CD14-positive monocyte (primary cell): ENCODE measurements around the gene CCNI2. TPM values are rescaled to one million over a fixed set of nuclear protein-coding genes. Genes with fewer than 3 reads are reported as not detected.

Experiments
- DNase-seq, 3 donors: peaks; one replicate each; pipeline ENCODE4 v3.0.0-alpha.2; 2011 to 2022
- H2AFZ ChIP-seq: 2 replicates; pipeline ENCODE4 v1.6.0; 2012; ENCODE audit warnings: mild to moderate bottlenecking, low read depth, low read length, inconsistent platforms; ENCODE audit not compliant: insufficient read depth, poor library complexity, severe bottlenecking
- H3K27ac ChIP-seq, 2 donors: 1 replicate in 1 of 2; 2 replicates in 1 of 2; pipeline ENCODE4 v1.5.1; 2012 to 2013; ENCODE audit warnings: low read length in 2 of 2, control low read depth in 1 of 2, inconsistent platforms in 1 of 2, low read depth in 1 of 2, mild to moderate bottlenecking in 1 of 2
- H3K27me3 ChIP-seq, 2 donors: one replicate each; pipeline versions ENCODE4 v1.6.0 to v1.6.1; 2011 to 2013; ENCODE audit warnings: low read length in 2 of 2; ENCODE audit not compliant: control insufficient read depth in 2 of 2, insufficient read depth in 2 of 2
- H3K36me3 ChIP-seq, 2 donors: replicated peaks in 1 of 2; 1 replicate in 1 of 2; 2 replicates in 1 of 2; pipeline versions ENCODE4 v1.5.1 to v1.6.1; 2012 to 2013; ENCODE audit warnings: low read length in 2 of 2, control low read depth in 1 of 2, inconsistent platforms in 1 of 2, mild to moderate bottlenecking in 1 of 2; ENCODE audit not compliant: insufficient read depth in 2 of 2, control insufficient read depth in 1 of 2
- H3K4me1 ChIP-seq, 2 donors: 1 replicate in 1 of 2; 2 replicates in 1 of 2; pipeline versions ENCODE4 v1.5.1 to v1.6.1; 2012 to 2013; ENCODE audit warnings: low read length in 2 of 2, control low read depth in 1 of 2, inconsistent platforms in 1 of 2, mild to moderate bottlenecking in 1 of 2, moderate library complexity in 1 of 2; ENCODE audit not compliant: insufficient read depth in 2 of 2, control insufficient read depth in 1 of 2
- H3K4me2 ChIP-seq: replicated peaks from 2 replicates; pipeline ENCODE3; 2012; ENCODE audit warnings: low read length, moderate library complexity, mild to moderate bottlenecking; ENCODE audit not compliant: poor library complexity, severe bottlenecking; ENCODE audit errors: extremely low read depth
- H3K4me3 ChIP-seq, 3 experiments: fragments of 200-600 bp in 1 of 3; sonication (generic) in 1 of 3; replicated peaks in 1 of 3; 1 replicate in 2 of 3; 2 replicates in 1 of 3; pipeline ENCODE4 v1.5.1; 2011 to 2013; ENCODE audit warnings: low read length in 3 of 3, mild to moderate bottlenecking in 3 of 3, control low read depth in 2 of 3, low read depth in 2 of 3, inconsistent platforms in 1 of 3, moderate library complexity in 1 of 3
- H3K79me2 ChIP-seq: 2 replicates; pipeline ENCODE4 v1.6.0; 2012; ENCODE audit warnings: mild to moderate bottlenecking, control low read depth, inconsistent platforms, low read length, moderate library complexity; ENCODE audit not compliant: insufficient read depth
- H3K9ac ChIP-seq: 2 replicates; pipeline ENCODE4 v1.6.0; 2017; ENCODE audit warnings: low read length, mild to moderate bottlenecking; ENCODE audit not compliant: insufficient read depth, poor library complexity, severe bottlenecking
- H3K9me3 ChIP-seq, 2 donors: replicated peaks in 1 of 2; 1 replicate in 1 of 2; 2 replicates in 1 of 2; pipeline versions ENCODE4 v1.5.1 to v1.6.1; 2012 to 2013; ENCODE audit warnings: low read length in 2 of 2, control low read depth in 1 of 2; ENCODE audit not compliant: control insufficient read depth in 1 of 2, insufficient read depth in 1 of 2
- H4K20me1 ChIP-seq: 2 replicates; pipeline ENCODE4 v1.6.0; 2012; ENCODE audit warnings: mild to moderate bottlenecking, low read length, control low read depth, moderate library complexity; ENCODE audit not compliant: insufficient read depth
- H3K27ac Mint-ChIP-seq, 7 donors: one replicate each; pipeline ENCODE4 v1.8.0; 2020; ENCODE audit warnings: mild to moderate bottlenecking in 7 of 7, mixed read lengths in 7 of 7, moderate library complexity in 6 of 7, inconsistent platforms in 2 of 7
- H3K27me3 Mint-ChIP-seq, 3 donors: one replicate each; pipeline ENCODE4 v1.8.0; 2021 to 2022; ENCODE audit warnings: low read depth in 3 of 3, mild to moderate bottlenecking in 3 of 3, mixed read lengths in 3 of 3, moderate library complexity in 3 of 3, inconsistent platforms in 1 of 3
- H3K36me3 Mint-ChIP-seq, 2 donors: one replicate each; pipeline ENCODE4 v1.8.0; 2020; ENCODE audit warnings: mixed read lengths in 2 of 2, inconsistent platforms in 1 of 2, mild to moderate bottlenecking in 1 of 2
- H3K4me1 Mint-ChIP-seq: one replicate; pipeline ENCODE4 v1.8.0; 2020; ENCODE audit warnings: mild to moderate bottlenecking, mixed read lengths
- H3K4me3 Mint-ChIP-seq, 2 donors: one replicate each; pipeline ENCODE4 v1.8.0; 2020; ENCODE audit warnings: mild to moderate bottlenecking in 2 of 2, mixed read lengths in 2 of 2, moderate library complexity in 1 of 2
- H3K9me3 Mint-ChIP-seq, 7 donors: one replicate each; pipeline ENCODE4 v1.8.0; 2020 to 2022; ENCODE audit warnings: mixed read lengths in 7 of 7, mild to moderate bottlenecking in 6 of 7, moderate library complexity in 6 of 7, inconsistent platforms in 2 of 7
- WGBS: methylation state at CpG from one replicate; pipeline ENCODE4 v1.1.5; 2013; ENCODE audit warnings: missing lambda C conversion rate; ENCODE audit not compliant: insufficient coverage; 5-methylcytosine and 5-hydroxymethylcytosine counted together
- intact Hi-C, 2 donors: fragments of 100-400 bp; cut with micrococcal nuclease; formaldehyde crosslinking; loops; one replicate each; pipeline versions ENCODE4 v1.15.0 to v1.15.1; 2023
- polyA plus RNA-seq, 3 donors: library from polyadenylated mRNA; depleted of rRNA in 1 of 3; unstranded in 2 of 3; stranded (reverse) in 1 of 3; fragments of 300-500 nt in 2 of 3; fragments of >200 nt in 1 of 3; fragmentation: Illumina TruSeq in 2 of 3; gene quantifications; 1 replicate in 2 of 3; 2 replicates in 1 of 3; pipeline ENCODE4 v1.2.3, GENCODE V29; 2012 to 2021
- TF ChIP-seq, protein P1 (sequence below): fragments of 200-600 bp; IDR thresholded peaks from one replicate; pipeline ENCODE4 v1.8.0; 2022; ENCODE audit warnings: antibody characterized with exemption, mild to moderate bottlenecking

CCNI2 gene
- polyA plus RNA-seq, 3 donors, result 0.72 TPM; not detected in 2

DNA sequence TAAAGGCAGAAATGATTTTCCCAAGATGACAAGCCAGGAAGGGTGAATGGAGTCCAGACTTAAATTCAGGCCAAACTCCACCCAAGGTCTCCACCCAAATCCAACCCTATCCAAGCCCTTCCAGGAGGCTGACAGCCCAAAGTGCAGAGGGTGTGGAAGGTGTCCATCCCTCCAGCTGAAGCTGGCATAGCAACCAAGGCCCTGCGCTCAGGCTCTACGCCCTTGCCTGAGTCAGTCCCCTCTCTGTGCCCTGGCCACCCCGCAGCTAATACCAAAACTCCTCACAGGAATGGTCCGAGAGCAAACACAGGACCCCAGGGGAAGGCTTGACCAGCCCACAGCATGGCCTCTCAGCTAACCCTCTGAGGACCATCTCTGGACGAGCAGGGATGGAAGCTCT is 27.7 kb downstream of the CCNI2 start:
- peaks cover 15 to 17% of the 10 kb centered on the region in 2 donors for H3K4me1 ChIP-seq
- Mint-ChIP-seq H3K27me3 (peaks cover 52 to 71% (median 56%) of the 10 kb centered on the region in 3 donors), H3K9me3 (peaks cover 0 to 11% (median 1%) of the 10 kb centered on the region in 7 donors), H3K4me1 (peaks cover 21% of the 10 kb centered on the region), H3K4me3 (no peak overlapping the region), H3K36me3 (peaks cover 3 to 4% of the 10 kb centered on the region in 2 donors), H3K27ac (peak overlapping the region in 1 of 7 donors; percentile 60)
- peaks cover 34 to 54% of the 10 kb centered on the region in 2 donors for H3K27me3 ChIP-seq
- intact Hi-C loops, result no loop called here
- 90% methylated on average over 5 of the region's 5 CpGs for WGBS
- no peak overlapping the region for H3K27ac ChIP-seq
- H2AFZ ChIP-seq, result no peak overlapping the region
- H3K79me2 ChIP-seq, result no peaks in the 10 kb centered on the region
- no peak for DNase-seq
- no peak overlapping the region for H3K4me3 ChIP-seq
- H3K9ac ChIP-seq, result no peak overlapping the region
- H3K36me3 ChIP-seq, result no peaks in the 10 kb centered on the region
- no peak overlapping the region for H3K4me2 ChIP-seq
- H4K20me1 ChIP-seq, result no peaks in the 10 kb centered on the region
- peaks cover 3 to 9% of the 10 kb centered on the region in 2 donors for H3K9me3 ChIP-seq
- TF ChIP-seq, protein P1, sequence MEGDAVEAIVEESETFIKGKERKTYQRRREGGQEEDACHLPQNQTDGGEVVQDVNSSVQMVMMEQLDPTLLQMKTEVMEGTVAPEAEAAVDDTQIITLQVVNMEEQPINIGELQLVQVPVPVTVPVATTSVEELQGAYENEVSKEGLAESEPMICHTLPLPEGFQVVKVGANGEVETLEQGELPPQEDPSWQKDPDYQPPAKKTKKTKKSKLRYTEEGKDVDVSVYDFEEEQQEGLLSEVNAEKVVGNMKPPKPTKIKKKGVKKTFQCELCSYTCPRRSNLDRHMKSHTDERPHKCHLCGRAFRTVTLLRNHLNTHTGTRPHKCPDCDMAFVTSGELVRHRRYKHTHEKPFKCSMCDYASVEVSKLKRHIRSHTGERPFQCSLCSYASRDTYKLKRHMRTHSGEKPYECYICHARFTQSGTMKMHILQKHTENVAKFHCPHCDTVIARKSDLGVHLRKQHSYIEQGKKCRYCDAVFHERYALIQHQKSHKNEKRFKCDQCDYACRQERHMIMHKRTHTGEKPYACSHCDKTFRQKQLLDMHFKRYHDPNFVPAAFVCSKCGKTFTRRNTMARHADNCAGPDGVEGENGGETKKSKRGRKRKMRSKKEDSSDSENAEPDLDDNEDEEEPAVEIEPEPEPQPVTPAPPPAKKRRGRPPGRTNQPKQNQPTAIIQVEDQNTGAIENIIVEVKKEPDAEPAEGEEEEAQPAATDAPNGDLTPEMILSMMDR, result no peak

- intact Hi-C loops, result no loop called here
- Mint-ChIP-seq H3K4me1 (peaks cover 21% of the 10 kb centered on the region), H3K27me3 (peaks cover 57 to 72% (median 58%) of the 10 kb centered on the region in 3 donors), H3K27ac (no peak overlapping the region), H3K36me3 (peaks cover 3 to 4% of the 10 kb centered on the region in 2 donors), H3K9me3 (peaks cover 0 to 11% (median 1%) of the 10 kb centered on the region in 7 donors), H3K4me3 (peak overlapping the region; percentile 42 to 58)
- Histone ChIP-seq H3K4me2 (no peak overlapping the region), H3K9me3 (peaks cover 3 to 9% of the 10 kb centered on the region in 2 donors), H3K79me2 (no peaks in the 10 kb centered on the region), H4K20me1 (no peaks in the 10 kb centered on the region), H3K27ac (no peak overlapping the region), H3K4me1 (peaks cover 15 to 17% of the 10 kb centered on the region in 2 donors), H3K9ac (no peak overlapping the region), H3K27me3 (peaks cover 38 to 61% of the 10 kb centered on the region in 2 donors), H2AFZ (no peak overlapping the region), H3K36me3 (no peaks in the 10 kb centered on the region), H3K4me3 (no peak overlapping the region)
- DNase-seq, result no peak
- WGBS, result 91% methylated on average over 4 of the region's 7 CpGs
- TF ChIP-seq, protein P1, result no peak
Measured at GRCh38 chr5:132775476-132775961, 28.3 kb downstream of the CCNI2 start.
